Epithelial cell of esophagus (primary cell): Measurements from ENCODE around the gene C9orf85.
A peak's percentile ranks its signal among the peaks of the same experiment; 100 is the strongest.

ENCODE experiments used
- DNase-seq: peaks from one replicate; pipeline ENCODE4 v3.0.0; 2010; ENCODE audit warnings: low read depth
- H3K4me3 ChIP-seq: 2 replicates; pipeline ENCODE4 v1.5.1; 2011; ENCODE audit warnings: mild to moderate bottlenecking, low read length, control low read depth
- CTCF ChIP-seq: IDR thresholded peaks from 2 replicates; pipeline ENCODE4 v1.5.1; 2011; ENCODE audit warnings: low read depth, mild to moderate bottlenecking, low read length, control low read depth, inconsistent platforms; ENCODE audit not compliant: insufficient read depth; ENCODE audit errors: missing control alignments

The C9orf85 gene

GRCh38 chr9:71918419-71918818 lies 7.0 kb downstream of the C9orf85 start:
- TF ChIP-seq CTCF, result no peak
- no peak overlapping the region for H3K4me3 ChIP-seq
- no peak for DNase-seq

- TF ChIP-seq CTCF, result no peak
- H3K4me3 ChIP-seq, result no peak overlapping the region
- DNase-seq, result peak; percentile 67
These were observed 9.2 kb downstream of the C9orf85 start for GRCh38 chr9:71920456-71921189.

- no peak overlapping the region for H3K4me3 ChIP-seq
- DNase-seq, result no peak
- TF ChIP-seq CTCF, result no peak
These were observed 9.9 kb downstream of the C9orf85 start for GRCh38 chr9:71921190-71921814.

- DNase-seq, result peak; percentile 61
These were observed 13.1 kb downstream of the C9orf85 start for GRCh38 chr9:71924576-71924975.

GRCh38 chr9:71925834-71926233 lies 14.4 kb downstream of the C9orf85 start:
- H3K4me3 ChIP-seq, result no peak overlapping the region
- DNase-seq, result no peak

More at GRCh38 chr9:71924576-71924975, 13.1 kb downstream of the C9orf85 start:
- no peak overlapping the region for H3K4me3 ChIP-seq
- no peak for TF ChIP-seq CTCF

GRCh38 chr9:71928376-71928775 lies 16.9 kb downstream of the C9orf85 start:
- peak; percentile 46 for DNase-seq
- no peak overlapping the region for H3K4me3 ChIP-seq
- TF ChIP-seq CTCF, result no peak

More at GRCh38 chr9:71925834-71926233, 14.4 kb downstream of the C9orf85 start:
- TF ChIP-seq CTCF, result no peak
